ENCODE data around the gene GDPD4. TPM values are rescaled to one million over a fixed set of nuclear protein-coding genes. Genes with fewer than 3 reads are reported as not detected.
A peak's percentile ranks its signal among the peaks of the same experiment; 100 is the strongest.

Gene GDPD4
- total and polyA plus RNA-seq, 9 of the 15 experiments (the other 6 are each of a cell fraction or from before 2014, with no cell fraction given) = 0.40 TPM; not detected in 8

- no peak for TF ChIP-seq ARID3B (CRISPR knock-in tag; IDR thresholded peaks at IDR 0.05; ENCODE audit: borderline replicate concordance)
- TF ChIP-seq SMC3 (conservative IDR thresholded peaks at IDR 0.05; ENCODE audit: insufficient read depth, low read depth, low read length) = peak; percentile 75
- peak; percentile 30; the same call in 1 of the 2 replicates for TF ChIP-seq KLF16 (IDR thresholded peaks at IDR 0.05)
- peak; percentile 74 for TF ChIP-seq DEAF1 (CRISPR knock-in tag; IDR thresholded peaks at IDR 0.05)
- TF ChIP-seq MAFK (IDR thresholded peaks at IDR 0.05; ENCODE audit: low read length) = no peak
- no peak for TF ChIP-seq IRF9 (tag; IDR thresholded peaks at IDR 0.05)
- no peak for TF ChIP-seq HMG20A (CRISPR knock-in tag; conservative IDR thresholded peaks at IDR 0.05)
- no peak for TF ChIP-seq JUNB (CRISPR knock-in tag; conservative IDR thresholded peaks at IDR 0.05)
- no peak for TF ChIP-seq FOS (IDR thresholded peaks at IDR 0.05; ENCODE audit: extremely low read depth, insufficient read length)
Measured at GRCh38 chr11:77187776-77188632, 113.5 kb downstream of the GDPD4 start (continued).
